Stimulated activated CD4-positive, alpha-beta T cell treated with anti-CD3 and anti-CD28 coated beads, Interleukin-12 subunit alpha, Interleukin-12 subunit beta, amount 100 ng/mL, for 48 hours (primary cell): ENCODE measurements around the gene CAMK2B.
A peak's percentile ranks its signal among the peaks of the same experiment; 100 is the strongest.
"Not testable (repeated sequence)": the region's sequence is repeated elsewhere in the genome, so short reads cannot be mapped to it uniquely, and the experiment has no call there.

Source experiments
- DNase-seq, 3 donors: peaks; one replicate each; pipeline ENCODE4 v3.0.0-alpha.2; 2020; ENCODE audit warnings: low read depth in 2 of 3, low spot score in 1 of 3

CAMK2B gene

GRCh38 chr7:44218418-44219201 lies 106.8 kb downstream of the CAMK2B start:
- no peak for DNase-seq

GRCh38 chr7:44217852-44218402 lies 107.5 kb downstream of the CAMK2B start:
- no peak for DNase-seq

GRCh38 chr7:44217223-44217714 lies 108.1 kb downstream of the CAMK2B start:
- DNase-seq = no peak

- DNase-seq = no peak
Observed at GRCh38 chr7:44216521-44217222, 108.7 kb downstream of the CAMK2B start.

GRCh38 chr7:44216019-44216418 lies 109.4 kb downstream of the CAMK2B start:
- no peak for DNase-seq

GRCh38 chr7:44215531-44215930 lies 109.9 kb downstream of the CAMK2B start:
- DNase-seq = no peak

- DNase-seq = no peak
Observed at GRCh38 chr7:44213877-44214388, 111.5 kb downstream of the CAMK2B start.

- DNase-seq = no peak
Observed at GRCh38 chr7:44213206-44213876, 112.1 kb downstream of the CAMK2B start.

GRCh38 chr7:44212581-44213184 lies 112.7 kb downstream of the CAMK2B start:
- no peak for DNase-seq

- DNase-seq = no peak
Observed at GRCh38 chr7:44212018-44212417, 113.4 kb downstream of the CAMK2B start.

- no peak for DNase-seq
Observed at GRCh38 chr7:44211126-44211675, 114.2 kb downstream of the CAMK2B start.

- DNase-seq = no peak
Observed at GRCh38 chr7:44210107-44210506, 115.3 kb downstream of the CAMK2B start.

GRCh38 chr7:44208085-44208484 lies 117.3 kb downstream of the CAMK2B start:
- no peak for DNase-seq

GRCh38 chr7:44206008-44206407 lies 119.4 kb downstream of the CAMK2B start:
- no peak for DNase-seq

- DNase-seq = no peak
Observed at GRCh38 chr7:44201813-44202212, 123.6 kb downstream of the CAMK2B start.

- peak; percentile 91 to 94 (median 94) for DNase-seq
Observed at GRCh38 chr7:44200699-44201461, 124.5 kb downstream of the CAMK2B start, which contains the start of gene YKT6. TSS of gene YKT6 (plus strand) at chr7:44200978. CDS start at chr7:44201136, 158 bp downstream.

GRCh38 chr7:44200163-44200562 lies 125.2 kb downstream of the CAMK2B start:
- DNase-seq = not testable (repeated sequence)

- DNase-seq = no peak
Observed at GRCh38 chr7:44197474-44197873, 127.9 kb downstream of the CAMK2B start.

- DNase-seq = peak in 1 of 3 donors; percentile 19
Observed at GRCh38 chr7:44196450-44196872, 128.9 kb downstream of the CAMK2B start.

GRCh38 chr7:44195889-44196288 lies 129.5 kb downstream of the CAMK2B start:
- DNase-seq = no peak
